Keratinocyte (primary cell): ENCODE measurements around the gene DPYD.

ENCODE experiments used
- CTCF ChIP-seq, 3 experiments: IDR thresholded peaks in 1 of 3; conservative IDR thresholded peaks in 1 of 3; optimal IDR thresholded peaks in 1 of 3; 2 replicates in 2 of 3; 3 replicates in 1 of 3; pipeline versions ENCODE3 to v1.5.1; 2011; ENCODE audit warnings: low read length in 3 of 3, mild to moderate bottlenecking in 3 of 3, moderate library complexity in 2 of 3, control low read depth in 1 of 3, inconsistent platforms in 1 of 3; ENCODE audit not compliant: insufficient read depth in 2 of 3; ENCODE audit errors: extremely low read depth in 1 of 3
- EZH2 ChIP-seq: IDR thresholded peaks from one replicate; pipeline ENCODE4 v1.6.1; 2012; ENCODE audit warnings: inconsistent platforms, mild to moderate bottlenecking, low read length, moderate library complexity

DNA sequence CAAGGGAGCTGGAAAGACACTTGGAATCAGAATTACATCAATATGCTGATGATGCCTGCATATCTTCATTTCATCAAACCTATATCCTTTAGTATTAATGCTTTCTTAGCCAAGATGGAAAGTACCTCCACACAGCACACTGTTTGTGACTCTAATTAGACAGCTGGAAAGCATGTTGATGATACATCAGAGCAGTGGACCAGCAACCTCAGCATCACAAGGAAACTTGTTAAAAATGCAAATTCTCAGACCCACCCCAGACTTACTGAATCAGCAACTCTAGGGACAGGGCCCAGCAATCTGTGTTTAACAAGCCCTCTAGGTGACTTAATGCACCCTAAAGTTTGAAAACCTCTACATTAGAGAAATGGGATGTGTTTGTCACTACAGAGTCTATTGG is 332.1 kb downstream of the DPYD start:
- TF ChIP-seq CTCF (optimal IDR thresholded peaks at IDR 0.05 in 1 of 3, IDR thresholded peaks at IDR 0.05 in 1 of 3, conservative IDR thresholded peaks at IDR 0.05 in 1 of 3; ENCODE audit: extremely low read depth in 1 of 3, insufficient read depth in 2 of 3, low read length in 3 of 3) (no peak), EZH2 (no peak)
